Measurements from ENCODE around the gene EHMT2. TPM values are rescaled to one million over a fixed set of nuclear protein-coding genes. Genes with fewer than 3 reads are reported as not detected.

The EHMT2 gene
- total RNA-seq, 2 donors from 2014 or later, result 41.2 to 55.3 TPM

- Mint-ChIP-seq H3K4me1 (peaks cover 14% of the 10 kb centered on the region), H3K9me3 (no peaks in the 10 kb centered on the region), H3K27me3 (peaks cover 4% of the 10 kb centered on the region), H3K4me3 (no peak overlapping the region), H3K27ac (no peak overlapping the region), H3K36me3 (ENCODE audit: low read depth) (no peaks in the 10 kb centered on the region)
- ATAC-seq (replicated peaks), result no peak
Measured at GRCh38 chr6:31905041-31905440, 7.5 kb upstream of the EHMT2 start.

- H3K36me3 Mint-ChIP-seq (ENCODE audit: low read depth), result peaks cover 7% of the 10 kb centered on the region
- H3K4me1 Mint-ChIP-seq, result peaks cover 22% of the 10 kb centered on the region
- peaks cover 4% of the 10 kb centered on the region for H3K27me3 Mint-ChIP-seq
- ATAC-seq (replicated peaks), result no peak
- no peak overlapping the region for H3K27ac Mint-ChIP-seq
- no peak overlapping the region for H3K4me3 Mint-ChIP-seq
- no peaks in the 10 kb centered on the region for H3K9me3 Mint-ChIP-seq
Measured at GRCh38 chr6:31903957-31904356, 6.5 kb upstream of the EHMT2 start.

GRCh38 chr6:31901953-31902643 is 4.6 kb upstream of the EHMT2 start, which contains the start of gene ZBTB12:
Gene ZBTB12 (minus strand): TSS chr6:31902086. CDS start chr6:31901305, 781 bp downstream.
- H3K9me3 Mint-ChIP-seq, result no peaks in the 10 kb centered on the region
- H3K4me3 Mint-ChIP-seq, result peak within 1 kb of the TSS; percentile 80
- H3K36me3 Mint-ChIP-seq (ENCODE audit: low read depth), result peaks cover 20% of the 10 kb centered on the region
- H3K27ac Mint-ChIP-seq, result peak within 1 kb of the TSS; percentile 72
- H3K4me1 Mint-ChIP-seq, result peaks cover 23% of the 10 kb centered on the region
- peaks cover 4% of the 10 kb centered on the region for H3K27me3 Mint-ChIP-seq
- peak; percentile 69 for ATAC-seq (replicated peaks)

- no peak for ATAC-seq (replicated peaks)
- peaks cover 23% of the 10 kb centered on the region for H3K36me3 Mint-ChIP-seq (ENCODE audit: low read depth)
- H3K27ac Mint-ChIP-seq, result peak overlapping the region; percentile 72
- peaks cover 25% of the 10 kb centered on the region for H3K4me1 Mint-ChIP-seq
- peaks cover 4% of the 10 kb centered on the region for H3K27me3 Mint-ChIP-seq
- H3K9me3 Mint-ChIP-seq, result no peaks in the 10 kb centered on the region
- peak overlapping the region; percentile 80 for H3K4me3 Mint-ChIP-seq
Measured at GRCh38 chr6:31901415-31901952, 4.0 kb upstream of the EHMT2 start.

GRCh38 chr6:31900917-31901414 is 3.5 kb upstream of the EHMT2 start:
- ATAC-seq (replicated peaks), result no peak
- Mint-ChIP-seq H3K27me3 (no peaks in the 10 kb centered on the region), H3K27ac (no peak overlapping the region)

GRCh38 chr6:31899882-31900722 is 2.6 kb upstream of the EHMT2 start:
- ATAC-seq (replicated peaks), result no peak
- H3K4me1 Mint-ChIP-seq, result peaks cover 31% of the 10 kb centered on the region
- H3K4me3 Mint-ChIP-seq, result peak overlapping the region; percentile 93
- H3K27me3 Mint-ChIP-seq, result no peaks in the 10 kb centered on the region
- H3K27ac Mint-ChIP-seq, result no peak overlapping the region
- peaks cover 37% of the 10 kb centered on the region for H3K36me3 Mint-ChIP-seq (ENCODE audit: low read depth)
- no peaks in the 10 kb centered on the region for H3K9me3 Mint-ChIP-seq

More at GRCh38 chr6:31900917-31901414, 3.5 kb upstream of the EHMT2 start:
- peaks cover 28% of the 10 kb centered on the region for H3K36me3 Mint-ChIP-seq (ENCODE audit: low read depth)
- peaks cover 26% of the 10 kb centered on the region for H3K4me1 Mint-ChIP-seq
- H3K4me3 Mint-ChIP-seq, result peak overlapping the region; percentile 40
- no peaks in the 10 kb centered on the region for H3K9me3 Mint-ChIP-seq

GRCh38 chr6:31899215-31899614 is 1.7 kb upstream of the EHMT2 start:
- H3K27ac Mint-ChIP-seq, result peak overlapping the region; percentile 89
- H3K36me3 Mint-ChIP-seq (ENCODE audit: low read depth), result peaks cover 45% of the 10 kb centered on the region
- no peaks in the 10 kb centered on the region for H3K9me3 Mint-ChIP-seq

GRCh38 chr6:31898383-31899011 is 999 bp upstream of the EHMT2 start:
- H3K27me3 Mint-ChIP-seq, result no peaks in the 10 kb centered on the region

More at GRCh38 chr6:31899215-31899614, 1.7 kb upstream of the EHMT2 start:
- Mint-ChIP-seq H3K27me3 (no peaks in the 10 kb centered on the region), H3K4me3 (peak overlapping the region; percentile 93), H3K4me1 (peaks cover 31% of the 10 kb centered on the region)
- no peak for ATAC-seq (replicated peaks)

GRCh38 chr6:31896856-31897611 is 464 bp downstream of the EHMT2 start:
- H3K36me3 Mint-ChIP-seq (ENCODE audit: low read depth), result peaks cover 66% of the 10 kb centered on the region
- peak overlapping the region; percentile 88 for H3K27ac Mint-ChIP-seq
- H3K4me1 Mint-ChIP-seq, result peaks cover 21% of the 10 kb centered on the region
- no peaks in the 10 kb centered on the region for H3K9me3 Mint-ChIP-seq
- ATAC-seq (replicated peaks), result peak; percentile 2
- H3K4me3 Mint-ChIP-seq, result peak overlapping the region; percentile 93
- no peaks in the 10 kb centered on the region for H3K27me3 Mint-ChIP-seq

More at GRCh38 chr6:31898383-31899011, 999 bp upstream of the EHMT2 start:
- Mint-ChIP-seq H3K9me3 (no peaks in the 10 kb centered on the region), H3K27ac (peak overlapping the region; percentile 89), H3K4me1 (peaks cover 31% of the 10 kb centered on the region), H3K36me3 (ENCODE audit: low read depth) (peaks cover 51% of the 10 kb centered on the region), H3K4me3 (peak overlapping the region; percentile 93)
- peak; percentile 10 for ATAC-seq (replicated peaks)

GRCh38 chr6:31896493-31896855 is 1.0 kb downstream of the EHMT2 start:
- no peaks in the 10 kb centered on the region for H3K27me3 Mint-ChIP-seq
- ATAC-seq (replicated peaks), result no peak
- H3K4me3 Mint-ChIP-seq, result peak overlapping the region; percentile 85
- peaks cover 71% of the 10 kb centered on the region for H3K36me3 Mint-ChIP-seq (ENCODE audit: low read depth)
- H3K27ac Mint-ChIP-seq, result peak overlapping the region; percentile 88
- no peaks in the 10 kb centered on the region for H3K9me3 Mint-ChIP-seq
- peaks cover 21% of the 10 kb centered on the region for H3K4me1 Mint-ChIP-seq

GRCh38 chr6:31892821-31893220 is 4.7 kb downstream of the EHMT2 start:
- Mint-ChIP-seq H3K27me3 (no peaks in the 10 kb centered on the region), H3K36me3 (ENCODE audit: low read depth) (peaks cover 72% of the 10 kb centered on the region), H3K4me3 (no peak overlapping the region), H3K4me1 (peaks cover 12% of the 10 kb centered on the region), H3K27ac (peak overlapping the region; percentile 36), H3K9me3 (no peaks in the 10 kb centered on the region)
- no peak for ATAC-seq (replicated peaks)

GRCh38 chr6:31889331-31889972 is 8.0 kb downstream of the EHMT2 start:
- ATAC-seq (replicated peaks), result no peak
- peaks cover 79% of the 10 kb centered on the region for H3K36me3 Mint-ChIP-seq (ENCODE audit: low read depth)
- H3K27ac Mint-ChIP-seq, result no peak overlapping the region
- H3K4me3 Mint-ChIP-seq, result no peak overlapping the region
- no peaks in the 10 kb centered on the region for H3K27me3 Mint-ChIP-seq
- no peaks in the 10 kb centered on the region for H3K9me3 Mint-ChIP-seq
- peaks cover 5% of the 10 kb centered on the region for H3K4me1 Mint-ChIP-seq

Data from activated T-helper 17 cell treated with anti-CD3 and anti-CD28 coated beads, Interleukin-2, amount 50 U/mL, for 72 hours (primary cell).